Peyer's patch (tissue), 4 donors: ENCODE data around the gene RFXANK.

Experiments used
- POLR2A ChIP-seq, 2 donors: fragments of 450-650 bp; IDR thresholded peaks; one replicate each; pipeline ENCODE4 v1.5.1; 2017; ENCODE audit warnings: antibody characterized with exemption in 2 of 2, mild to moderate bottlenecking in 2 of 2, moderate library complexity in 2 of 2
- TF ChIP-seq, protein P1 (sequence below), 6 experiments: fragments of 450-650 bp in 4 of 6; fragments of 200-600 bp in 2 of 6; sonication (generic) in 1 of 6; IDR thresholded peaks; one replicate each; pipeline ENCODE4 v1.5.1; 2017 to 2019; ENCODE audit warnings: antibody characterized with exemption in 6 of 6, mild to moderate bottlenecking in 3 of 6, moderate library complexity in 1 of 6

DNA sequence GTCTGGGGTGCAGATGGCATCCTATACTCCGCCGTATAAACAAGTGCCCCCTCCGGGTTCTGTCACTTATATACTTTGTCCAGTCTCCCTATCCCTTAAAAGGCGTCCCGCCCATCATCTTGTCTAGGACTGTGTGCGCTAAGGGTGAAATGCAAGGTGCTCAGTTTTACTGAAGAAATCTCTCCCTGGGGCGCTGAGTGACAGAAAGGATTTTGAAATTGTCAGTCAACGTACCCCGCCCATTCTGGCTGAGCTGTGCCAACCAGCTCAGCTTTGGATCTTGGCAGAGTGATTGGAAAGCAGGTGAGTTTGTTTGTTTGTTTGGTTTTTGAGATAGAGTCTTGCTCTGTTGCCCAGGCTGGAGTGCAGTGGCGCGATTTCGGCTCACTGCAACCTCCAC lies 49.7 kb upstream of the RFXANK start:
- TF ChIP-seq, protein P1, sequence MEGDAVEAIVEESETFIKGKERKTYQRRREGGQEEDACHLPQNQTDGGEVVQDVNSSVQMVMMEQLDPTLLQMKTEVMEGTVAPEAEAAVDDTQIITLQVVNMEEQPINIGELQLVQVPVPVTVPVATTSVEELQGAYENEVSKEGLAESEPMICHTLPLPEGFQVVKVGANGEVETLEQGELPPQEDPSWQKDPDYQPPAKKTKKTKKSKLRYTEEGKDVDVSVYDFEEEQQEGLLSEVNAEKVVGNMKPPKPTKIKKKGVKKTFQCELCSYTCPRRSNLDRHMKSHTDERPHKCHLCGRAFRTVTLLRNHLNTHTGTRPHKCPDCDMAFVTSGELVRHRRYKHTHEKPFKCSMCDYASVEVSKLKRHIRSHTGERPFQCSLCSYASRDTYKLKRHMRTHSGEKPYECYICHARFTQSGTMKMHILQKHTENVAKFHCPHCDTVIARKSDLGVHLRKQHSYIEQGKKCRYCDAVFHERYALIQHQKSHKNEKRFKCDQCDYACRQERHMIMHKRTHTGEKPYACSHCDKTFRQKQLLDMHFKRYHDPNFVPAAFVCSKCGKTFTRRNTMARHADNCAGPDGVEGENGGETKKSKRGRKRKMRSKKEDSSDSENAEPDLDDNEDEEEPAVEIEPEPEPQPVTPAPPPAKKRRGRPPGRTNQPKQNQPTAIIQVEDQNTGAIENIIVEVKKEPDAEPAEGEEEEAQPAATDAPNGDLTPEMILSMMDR (IDR thresholded peaks at IDR 0.05): no peak
- TF ChIP-seq POLR2A (IDR thresholded peaks at IDR 0.05): no peak
